ACC112 (cell line): ENCODE data around the gene ALOX5.

ENCODE experiments used
- H2AFZ ChIP-seq: fragments of 200-600 bp; sonication (generic); one replicate; pipeline ENCODE4 v1.6.0; 2017; ENCODE audit warnings: antibody characterized with exemption, low read length; ENCODE audit not compliant: unreplicated experiment
- H3K27ac ChIP-seq: fragments of 200-600 bp; sonication (generic); 2 replicates; pipeline ENCODE4 v1.5.1; 2014; ENCODE audit warnings: low read depth, mild to moderate bottlenecking, antibody characterized with exemption, low read length, moderate library complexity
- H3K27me3 ChIP-seq: fragments of 200-600 bp; sonication (generic); 2 replicates; pipeline ENCODE4 v1.6.1; 2014; ENCODE audit warnings: mild to moderate bottlenecking, antibody characterized with exemption, low read length, moderate library complexity, mixed read lengths; ENCODE audit not compliant: insufficient read depth
- H3K36me3 ChIP-seq: fragments of 200-600 bp; sonication (generic); 2 replicates; pipeline ENCODE4 v1.6.1; 2016; ENCODE audit warnings: mild to moderate bottlenecking, antibody characterized with exemption, low read length, moderate library complexity, mixed read lengths; ENCODE audit not compliant: insufficient read depth
- H3K4me1 ChIP-seq: fragments of 200-600 bp; sonication (generic); one replicate; pipeline ENCODE4 v1.6.1; 2016; ENCODE audit warnings: low read length, mixed read lengths; ENCODE audit not compliant: insufficient read depth, unreplicated experiment, control insufficient read depth
- H3K4me3 ChIP-seq: fragments of 200-600 bp; sonication (generic); 2 replicates; pipeline ENCODE4 v1.5.1; 2014; ENCODE audit warnings: mild to moderate bottlenecking, low read depth, low read length
- H3K79me2 ChIP-seq: fragments of 200-600 bp; sonication (generic); one replicate; pipeline ENCODE4 v1.6.0; 2016; ENCODE audit warnings: low read length; ENCODE audit not compliant: control insufficient read depth, unreplicated experiment, insufficient read depth

Gene ALOX5

DNA sequence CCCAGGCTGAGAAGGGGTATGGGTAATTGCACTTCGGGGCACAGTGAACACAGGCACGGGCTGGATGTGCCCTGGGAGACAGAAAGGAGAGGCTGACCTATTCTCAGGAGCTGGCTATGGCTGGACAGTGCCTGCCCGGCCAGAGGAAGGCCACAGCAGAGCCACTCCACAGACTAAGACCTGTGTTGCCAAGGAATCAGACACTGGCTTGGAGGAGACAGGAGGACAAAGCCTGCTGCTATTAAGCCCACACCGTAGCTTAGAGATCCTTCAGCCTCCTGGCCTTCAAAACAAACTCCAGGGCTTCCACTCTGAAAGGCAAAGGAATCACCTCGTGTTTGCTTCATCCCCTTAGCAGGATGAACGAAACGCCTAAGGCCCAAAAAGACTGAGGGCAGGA lies 82.2 kb downstream of the ALOX5 start:
- no peaks in the 10 kb centered on the region for H3K36me3 ChIP-seq
- no peaks in the 10 kb centered on the region for H3K4me1 ChIP-seq
- no peak overlapping the region for H3K27ac ChIP-seq
- no peak overlapping the region for H2AFZ ChIP-seq
- no peaks in the 10 kb centered on the region for H3K79me2 ChIP-seq
- H3K4me3 ChIP-seq, result no peak overlapping the region
- no peaks in the 10 kb centered on the region for H3K27me3 ChIP-seq

GRCh38 chr10:45456822-45457221 lies 82.8 kb downstream of the ALOX5 start:
- Histone ChIP-seq H3K27ac (no peak overlapping the region), H3K27me3 (no peaks in the 10 kb centered on the region), H2AFZ (no peak overlapping the region), H3K4me3 (no peak overlapping the region), H3K79me2 (no peaks in the 10 kb centered on the region), H3K4me1 (no peaks in the 10 kb centered on the region), H3K36me3 (no peaks in the 10 kb centered on the region)

GRCh38 chr10:45457487-45457886 lies 83.5 kb downstream of the ALOX5 start:
- no peaks in the 10 kb centered on the region for H3K27me3 ChIP-seq
- no peaks in the 10 kb centered on the region for H3K79me2 ChIP-seq
- no peaks in the 10 kb centered on the region for H3K4me1 ChIP-seq
- no peak overlapping the region for H3K27ac ChIP-seq
- H3K4me3 ChIP-seq, result no peak overlapping the region
- H2AFZ ChIP-seq, result no peak overlapping the region
- no peaks in the 10 kb centered on the region for H3K36me3 ChIP-seq

- no peak overlapping the region for H2AFZ ChIP-seq
- no peaks in the 10 kb centered on the region for H3K36me3 ChIP-seq
- H3K27me3 ChIP-seq, result no peaks in the 10 kb centered on the region
- no peaks in the 10 kb centered on the region for H3K4me1 ChIP-seq
- H3K4me3 ChIP-seq, result no peak overlapping the region
- no peaks in the 10 kb centered on the region for H3K79me2 ChIP-seq
- H3K27ac ChIP-seq, result no peak overlapping the region
These were observed 86.3 kb downstream of the ALOX5 start for GRCh38 chr10:45460235-45460878.

- Histone ChIP-seq H3K4me3 (no peak overlapping the region), H3K79me2 (no peaks in the 10 kb centered on the region), H3K27ac (no peak overlapping the region), H3K27me3 (no peaks in the 10 kb centered on the region), H3K36me3 (no peaks in the 10 kb centered on the region), H3K4me1 (no peaks in the 10 kb centered on the region), H2AFZ (no peak overlapping the region)
These were observed 87.0 kb downstream of the ALOX5 start for GRCh38 chr10:45461034-45461433.

DNA sequence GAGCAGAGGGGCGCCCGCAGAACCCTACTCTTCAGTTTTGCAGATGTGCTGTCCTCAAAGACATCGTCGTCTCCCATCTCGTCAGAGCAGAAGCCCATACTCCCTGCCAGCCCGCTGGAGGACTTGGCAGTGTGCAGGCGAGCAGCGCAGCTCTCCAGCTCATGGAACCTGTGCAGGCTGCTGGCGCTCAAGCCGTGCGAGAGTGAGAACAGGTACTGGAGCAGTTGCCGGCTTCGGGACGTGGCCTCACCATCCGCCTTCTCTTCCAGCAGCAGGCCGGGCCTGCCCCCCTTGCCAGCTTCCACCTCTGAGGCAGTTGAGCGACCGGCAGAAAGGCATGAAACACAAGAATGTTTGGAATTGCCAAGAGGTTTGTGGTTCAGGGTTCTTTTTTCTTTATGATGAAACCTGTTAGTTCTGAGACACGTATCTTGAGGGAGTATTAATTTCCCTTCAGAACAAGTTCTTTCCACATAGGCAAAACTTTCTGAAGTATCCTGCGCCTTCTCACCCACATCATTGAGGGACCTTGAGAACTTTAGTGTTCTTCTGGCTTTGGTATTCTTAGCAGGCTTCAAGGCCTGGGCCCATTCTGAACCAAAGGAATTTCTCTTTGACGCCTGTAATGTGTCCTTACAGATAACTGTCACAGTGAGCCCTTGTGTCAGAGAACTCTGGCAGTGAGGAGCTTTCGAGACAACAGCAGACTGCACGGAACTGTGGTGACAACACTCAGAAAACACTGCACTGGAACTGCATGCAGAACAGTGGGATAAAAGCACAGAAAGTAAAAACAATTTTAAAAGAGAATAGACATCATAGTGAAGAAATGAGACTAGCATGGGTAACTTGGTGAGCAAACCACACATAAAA lies 89.5 kb downstream of the ALOX5 start:
- Histone ChIP-seq H2AFZ (no peak overlapping the region), H3K4me3 (no peak overlapping the region), H3K36me3 (no peaks in the 10 kb centered on the region), H3K27ac (no peak overlapping the region), H3K79me2 (no peaks in the 10 kb centered on the region), H3K4me1 (no peaks in the 10 kb centered on the region), H3K27me3 (no peaks in the 10 kb centered on the region)

DNA sequence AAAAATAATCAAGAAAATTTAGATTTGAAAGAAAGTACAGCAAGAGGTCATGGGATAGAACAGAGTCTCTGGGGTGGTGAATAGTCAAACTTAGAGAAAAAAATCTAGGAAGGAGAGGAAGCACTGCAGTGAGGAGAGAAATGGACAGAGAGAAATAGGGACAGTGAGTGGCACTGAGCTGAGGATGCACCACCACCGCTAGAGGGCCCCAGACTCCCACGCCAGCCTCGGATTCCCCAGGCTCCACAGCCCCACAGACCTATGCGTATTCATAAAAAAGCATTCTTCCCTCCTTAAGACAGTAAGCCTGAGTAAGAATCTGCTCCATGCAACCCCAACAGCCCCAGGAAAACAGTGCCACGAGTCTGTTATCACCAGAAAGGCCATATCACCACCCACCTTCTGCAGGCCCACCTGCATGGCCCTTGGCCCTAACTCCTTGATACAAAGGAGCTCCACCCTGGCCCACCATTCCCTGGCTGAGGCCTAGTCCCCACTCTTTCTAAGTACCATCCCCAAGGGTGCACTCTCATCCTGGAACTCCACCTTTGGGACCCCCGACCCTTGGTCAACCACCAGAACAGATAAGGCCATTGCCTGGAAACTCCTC lies 91.0 kb downstream of the ALOX5 start:
- Histone ChIP-seq H3K4me3 (no peak overlapping the region), H3K36me3 (no peaks in the 10 kb centered on the region), H3K4me1 (no peaks in the 10 kb centered on the region), H3K79me2 (no peaks in the 10 kb centered on the region), H3K27me3 (no peaks in the 10 kb centered on the region), H2AFZ (no peak overlapping the region), H3K27ac (no peak overlapping the region)

DNA sequence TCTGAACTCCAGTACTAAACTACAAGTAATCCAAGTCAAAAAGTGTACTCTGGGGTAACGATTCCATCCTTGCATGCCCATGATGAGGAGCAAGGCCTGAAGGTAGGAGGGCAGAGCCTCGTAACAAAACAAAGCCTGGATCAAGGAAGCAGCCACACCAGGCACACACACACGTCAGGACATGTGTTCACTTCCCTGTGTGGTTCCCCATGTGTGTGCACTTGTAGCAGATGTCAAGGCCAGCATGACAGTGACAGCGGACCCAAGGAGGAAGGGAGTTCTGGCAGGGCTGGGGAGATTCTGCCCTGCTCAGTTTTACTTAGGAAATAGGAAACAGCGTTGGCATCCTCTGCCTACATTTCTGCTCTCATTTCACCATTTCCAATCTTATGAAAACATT lies 92.8 kb downstream of the ALOX5 start:
- Histone ChIP-seq H3K27me3 (no peaks in the 10 kb centered on the region), H3K79me2 (no peaks in the 10 kb centered on the region), H3K4me1 (no peaks in the 10 kb centered on the region), H3K36me3 (no peaks in the 10 kb centered on the region), H2AFZ (no peak overlapping the region), H3K4me3 (no peak overlapping the region), H3K27ac (no peak overlapping the region)

- Histone ChIP-seq H2AFZ (no peak overlapping the region), H3K4me3 (no peak overlapping the region), H3K27ac (no peak overlapping the region), H3K36me3 (no peaks in the 10 kb centered on the region), H3K4me1 (no peaks in the 10 kb centered on the region), H3K27me3 (no peaks in the 10 kb centered on the region), H3K79me2 (no peaks in the 10 kb centered on the region)
These were observed 94.1 kb downstream of the ALOX5 start for GRCh38 chr10:45468079-45468478.

GRCh38 chr10:45470098-45471012 lies 96.3 kb downstream of the ALOX5 start:
- Histone ChIP-seq H2AFZ (no peak overlapping the region), H3K36me3 (no peaks in the 10 kb centered on the region), H3K27me3 (no peaks in the 10 kb centered on the region), H3K4me3 (no peak overlapping the region), H3K79me2 (no peaks in the 10 kb centered on the region), H3K27ac (no peak overlapping the region), H3K4me1 (no peaks in the 10 kb centered on the region)
